Mammary epithelial cell (primary cell): Measurements from ENCODE around the gene EXD3.

Source experiments
- EZH2 ChIP-seq: IDR thresholded peaks from 2 replicates; pipeline ENCODE4 v1.6.1; 2012; ENCODE audit warnings: low read length, inconsistent platforms, borderline replicate concordance
- TF ChIP-seq, protein P1 (sequence below), 2 donors: IDR thresholded peaks in 1 of 2; conservative IDR thresholded peaks in 1 of 2; 2 replicates each; pipeline ENCODE4 v1.5.1; 2011 to 2012; ENCODE audit warnings: inconsistent platforms in 2 of 2, low read length in 2 of 2, mild to moderate bottlenecking in 2 of 2, control low read depth in 1 of 2, low read depth in 1 of 2; ENCODE audit not compliant: insufficient read depth in 1 of 2; ENCODE audit errors: extremely low read depth in 1 of 2

DNA sequence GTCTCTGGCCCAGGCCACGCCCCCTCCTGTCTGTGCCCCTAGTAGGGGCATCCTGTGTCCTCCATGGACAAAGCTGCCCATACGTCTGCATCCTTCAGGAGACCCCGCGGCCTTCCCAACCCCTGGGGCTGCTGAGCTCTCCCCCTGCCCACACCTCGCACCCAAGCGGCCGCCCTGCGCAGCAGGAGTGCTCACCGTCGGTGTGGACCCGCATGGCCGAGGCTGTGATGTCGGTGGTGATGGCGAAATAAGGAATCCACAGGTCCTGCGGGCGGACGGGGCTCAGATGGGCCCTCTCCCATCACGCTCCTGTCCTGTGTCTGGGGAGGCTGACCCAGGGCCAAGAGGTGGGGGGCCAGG, 40.9 kb upstream of the EXD3 start:
- TF ChIP-seq, protein P1, sequence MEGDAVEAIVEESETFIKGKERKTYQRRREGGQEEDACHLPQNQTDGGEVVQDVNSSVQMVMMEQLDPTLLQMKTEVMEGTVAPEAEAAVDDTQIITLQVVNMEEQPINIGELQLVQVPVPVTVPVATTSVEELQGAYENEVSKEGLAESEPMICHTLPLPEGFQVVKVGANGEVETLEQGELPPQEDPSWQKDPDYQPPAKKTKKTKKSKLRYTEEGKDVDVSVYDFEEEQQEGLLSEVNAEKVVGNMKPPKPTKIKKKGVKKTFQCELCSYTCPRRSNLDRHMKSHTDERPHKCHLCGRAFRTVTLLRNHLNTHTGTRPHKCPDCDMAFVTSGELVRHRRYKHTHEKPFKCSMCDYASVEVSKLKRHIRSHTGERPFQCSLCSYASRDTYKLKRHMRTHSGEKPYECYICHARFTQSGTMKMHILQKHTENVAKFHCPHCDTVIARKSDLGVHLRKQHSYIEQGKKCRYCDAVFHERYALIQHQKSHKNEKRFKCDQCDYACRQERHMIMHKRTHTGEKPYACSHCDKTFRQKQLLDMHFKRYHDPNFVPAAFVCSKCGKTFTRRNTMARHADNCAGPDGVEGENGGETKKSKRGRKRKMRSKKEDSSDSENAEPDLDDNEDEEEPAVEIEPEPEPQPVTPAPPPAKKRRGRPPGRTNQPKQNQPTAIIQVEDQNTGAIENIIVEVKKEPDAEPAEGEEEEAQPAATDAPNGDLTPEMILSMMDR (conservative IDR thresholded peaks at IDR 0.05 in 1 of 2, IDR thresholded peaks at IDR 0.05 in 1 of 2; ENCODE audit: extremely low read depth in 1 of 2, insufficient read depth in 1 of 2, low read depth in 1 of 2, low read length in 2 of 2), result no peak
- TF ChIP-seq EZH2, result no peak
